AG08395 (cell line): Measurements from ENCODE around the gene C1orf74.

Experiments used
- DNase-seq: peaks from one replicate; pipeline ENCODE4 v3.0.0; 2012; ENCODE audit warnings: mixed read lengths, low spot score

Gene C1orf74

GRCh38 chr1:209746451-209747165 lies 37.8 kb downstream of the C1orf74 start:
- no peak for DNase-seq

- DNase-seq, result peak; percentile 19
Measured at GRCh38 chr1:209743145-209743482, 41.2 kb downstream of the C1orf74 start.

- peak; percentile 33 for DNase-seq
Measured at GRCh38 chr1:209742409-209743144, 41.8 kb downstream of the C1orf74 start.

- no peak for DNase-seq
Measured at GRCh38 chr1:209741889-209742288, 42.5 kb downstream of the C1orf74 start.

GRCh38 chr1:209741193-209741592 lies 43.2 kb downstream of the C1orf74 start:
- DNase-seq, result no peak

- no peak for DNase-seq
Measured at GRCh38 chr1:209738270-209738669, 46.1 kb downstream of the C1orf74 start.

- no peak for DNase-seq
Measured at GRCh38 chr1:209737118-209737505, 47.2 kb downstream of the C1orf74 start.

GRCh38 chr1:209736490-209737117 lies 47.8 kb downstream of the C1orf74 start:
- DNase-seq, result no peak

- DNase-seq, result no peak
Measured at GRCh38 chr1:209733409-209734192, 50.8 kb downstream of the C1orf74 start.

- DNase-seq, result no peak
Measured at GRCh38 chr1:209732725-209733124, 51.6 kb downstream of the C1orf74 start.

GRCh38 chr1:209729436-209729835 lies 54.9 kb downstream of the C1orf74 start:
- DNase-seq, result no peak
